B cell (primary cell): ENCODE results near the gene VSTM2L. TPM values are rescaled to one million over a fixed set of nuclear protein-coding genes. Genes with fewer than 3 reads are reported as not detected.

Experiments used
- ATAC-seq: fragments of 200-7000 bp; cut with Tn5 transposase; one replicate; pipeline ENCODE4 v1.10.0; 2021; ENCODE audit warnings: low read depth, mild to moderate bottlenecking, moderate number of reproducible peaks, moderate library complexity
- CTCF ChIA-PET: fragments of 350-600 bp; sonication (Branson Sonifier 250); formaldehyde crosslinking; loops from one replicate; lab custom pipeline; 2021; ENCODE audit warnings: antibody characterized with exemption, inconsistent platforms; lab: Charles Lee
- POLR2A ChIA-PET: fragments of 350-600 bp; sonication (Branson Sonifier 250); formaldehyde crosslinking; loops from one replicate; lab custom pipeline; 2021; ENCODE audit warnings: antibody characterized with exemption; lab: Charles Lee
- DNase-seq: peaks from one replicate; pipeline ENCODE4 v3.0.0; 2013
- H2AFZ ChIP-seq: 2 replicates; pipeline ENCODE4 v1.6.1; 2012; ENCODE audit warnings: mild to moderate bottlenecking, low read depth, low read length; ENCODE audit not compliant: insufficient read depth, poor library complexity, severe bottlenecking
- H3K27ac ChIP-seq, 2 donors: 1 replicate in 1 of 2; 2 replicates in 1 of 2; pipeline ENCODE4 v1.5.1; 2012 to 2013; ENCODE audit warnings: low read length in 2 of 2, mild to moderate bottlenecking in 2 of 2, moderate library complexity in 1 of 2
- H3K27me3 ChIP-seq, 4 experiments: fragments of 200-600 bp in 1 of 4; sonication (generic) in 1 of 4; replicated peaks in 1 of 4; 1 replicate in 2 of 4; 2 replicates in 2 of 4; pipeline versions ENCODE4 v1.6.1 to v1.7.0; 2013 to 2016; ENCODE audit warnings: low read length in 3 of 4, mild to moderate bottlenecking in 2 of 4, mixed read lengths in 1 of 4, moderate library complexity in 1 of 4; ENCODE audit not compliant: insufficient read depth in 4 of 4, control insufficient read depth in 3 of 4; ENCODE audit errors: control extremely low read depth in 1 of 4
- H3K36me3 ChIP-seq, 2 experiments: replicated peaks in 1 of 2; 1 replicate in 1 of 2; 2 replicates in 1 of 2; pipeline versions ENCODE4 v1.6.1 to v1.7.1; 2013; ENCODE audit warnings: low read length in 1 of 2; ENCODE audit not compliant: insufficient read depth in 2 of 2, control insufficient read depth in 1 of 2; ENCODE audit errors: control extremely low read depth in 1 of 2, extremely low read depth in 1 of 2
- H3K4me1 ChIP-seq, 2 donors: fragments of 200-600 bp in 1 of 2; sonication (generic) in 1 of 2; 1 replicate in 1 of 2; 2 replicates in 1 of 2; pipeline versions ENCODE4 v1.5.1 to v1.6.1; 2013 to 2017; ENCODE audit warnings: low read length in 2 of 2; ENCODE audit not compliant: control insufficient read depth in 2 of 2, insufficient read depth in 2 of 2
- H3K4me2 ChIP-seq: replicated peaks from 2 replicates; pipeline ENCODE3; 2012; ENCODE audit warnings: mild to moderate bottlenecking, low read depth, low read length; ENCODE audit not compliant: poor library complexity, severe bottlenecking
- H3K4me3 ChIP-seq, 5 experiments: fragments of 200-600 bp in 1 of 5; sonication (generic) in 1 of 5; 1 replicate in 3 of 5; 2 replicates in 2 of 5; pipeline versions ENCODE4 v1.5.1 to v1.7.0; 2011 to 2016; ENCODE audit warnings: low read length in 4 of 5, mild to moderate bottlenecking in 4 of 5, low read depth in 2 of 5, control low read depth in 1 of 5, moderate library complexity in 1 of 5; ENCODE audit not compliant: insufficient read depth in 1 of 5; ENCODE audit errors: control extremely low read depth in 1 of 5, extremely low read depth in 1 of 5
- H3K79me2 ChIP-seq: fragments of 200-600 bp; sonication (generic); one replicate; pipeline ENCODE4 v1.6.0; 2016; ENCODE audit warnings: low read length; ENCODE audit not compliant: control insufficient read depth, insufficient read depth
- H3K9ac ChIP-seq: fragments of 200-600 bp; sonication (generic); 2 replicates; pipeline ENCODE4 v1.6.1; 2017; ENCODE audit warnings: mild to moderate bottlenecking, low read length, moderate library complexity
- H3K9me3 ChIP-seq, 3 donors: one replicate each; pipeline versions ENCODE4 v1.6.1 to v1.7.1; 2013; ENCODE audit warnings: low read length in 2 of 3; ENCODE audit not compliant: control insufficient read depth in 2 of 3, insufficient read depth in 1 of 3; ENCODE audit errors: control extremely low read depth in 1 of 3
- H4K20me1 ChIP-seq: 2 replicates; pipeline ENCODE4 v1.6.0; 2012; ENCODE audit warnings: mild to moderate bottlenecking, low read length; ENCODE audit not compliant: insufficient read depth, control insufficient read depth, poor library complexity, severe bottlenecking
- H3K27ac Mint-ChIP-seq: one replicate; pipeline ENCODE4 v1.8.0; 2021; ENCODE audit warnings: mixed read lengths
- H3K27me3 Mint-ChIP-seq: one replicate; pipeline ENCODE4 v1.8.0; 2021; ENCODE audit warnings: mixed read lengths
- H3K4me1 Mint-ChIP-seq: one replicate; pipeline ENCODE4 v1.8.0; 2021; ENCODE audit warnings: mixed read lengths
- H3K4me3 Mint-ChIP-seq: one replicate; pipeline ENCODE4 v1.8.0; 2021; ENCODE audit warnings: mixed read lengths
- H3K9me3 Mint-ChIP-seq: one replicate; pipeline ENCODE4 v1.8.0; 2022; ENCODE audit warnings: mixed read lengths; ENCODE audit not compliant: insufficient read depth
- CTCF ChIP-seq: fragments of 200-600 bp; IDR thresholded peaks from one replicate; pipeline ENCODE4 v1.8.0; 2022; ENCODE audit warnings: antibody characterized with exemption, mild to moderate bottlenecking
- EZH2 ChIP-seq: IDR thresholded peaks from 2 replicates; pipeline ENCODE4 v1.6.1; 2012; ENCODE audit warnings: borderline replicate concordance, low read depth, mild to moderate bottlenecking, moderate library complexity, low read length; ENCODE audit not compliant: insufficient read depth, poor library complexity, severe bottlenecking
- WGBS: methylation state at CpG from one replicate; pipeline ENCODE4 v1.1.5; 2013; ENCODE audit warnings: missing lambda C conversion rate; ENCODE audit not compliant: insufficient coverage; 5-methylcytosine and 5-hydroxymethylcytosine counted together
- intact Hi-C: fragments of 100-400 bp; cut with micrococcal nuclease; formaldehyde crosslinking; loops from one replicate; pipeline ENCODE4 v1.10.0; 2022
- polyA plus RNA-seq: library from polyadenylated mRNA; depleted of rRNA; stranded (reverse); fragments of >200 nt; gene quantifications from 2 replicates; pipeline ENCODE4 v1.2.3, GENCODE V29; 2012
- total RNA-seq, 2 donors: library from RNA; stranded (reverse); fragments of 120-200 nt in 1 of 2; gene quantifications; 1 replicate in 1 of 2; 2 replicates in 1 of 2; pipeline versions ENCODE4 v1.2.3 to v1.2.4, GENCODE V29; 2013 to 2022

Gene VSTM2L
- total and polyA plus RNA-seq, 2 donors (not counting 1 experiment from before 2014, with no cell fraction given), result 0.25 TPM; not detected in 1

GRCh38 chr20:37980876-37981275, 77.9 kb downstream of the VSTM2L start:
- Mint-ChIP-seq H3K9me3 (no peaks in the 10 kb centered on the region), H3K4me1 (peaks cover 14% of the 10 kb centered on the region), H3K27ac (no peak overlapping the region), H3K27me3 (no peaks in the 10 kb centered on the region), H3K4me3 (no peak overlapping the region)
- CTCF ChIA-PET, result no interaction called here
- intact Hi-C loops, result no loop called here
- DNase-seq, result no peak
- 93% methylated on average over 2 of the region's 6 CpGs for WGBS
- no peaks in the 10 kb centered on the region for H3K79me2 ChIP-seq
- H3K36me3 ChIP-seq, result peaks cover 2 to 18% of the 10 kb centered on the region in 2 experiments
- no peaks in the 10 kb centered on the region for H3K27me3 ChIP-seq
- no peak overlapping the region for H3K9ac ChIP-seq
- H4K20me1 ChIP-seq, result no peaks in the 10 kb centered on the region
- POLR2A ChIA-PET, result no interaction called here
- H2AFZ ChIP-seq, result no peak overlapping the region
- no peak overlapping the region for H3K27ac ChIP-seq
- H3K4me1 ChIP-seq, result peaks cover 0 to 4% of the 10 kb centered on the region in 2 donors
- no peak overlapping the region for H3K4me3 ChIP-seq
- ATAC-seq, result no peak
- TF ChIP-seq EZH2 (no peak), CTCF (no peak)
- H3K4me2 ChIP-seq, result no peak overlapping the region
- no peaks in the 10 kb centered on the region for H3K9me3 ChIP-seq

GRCh38 chr20:37981568-37981967, 78.6 kb downstream of the VSTM2L start:
- Histone ChIP-seq H3K27ac (no peak overlapping the region), H3K79me2 (no peaks in the 10 kb centered on the region), H2AFZ (no peak overlapping the region), H3K4me1 (peaks cover 0 to 4% of the 10 kb centered on the region in 2 donors), H3K4me2 (no peak overlapping the region), H3K4me3 (no peak overlapping the region), H3K36me3 (peaks cover 2 to 22% of the 10 kb centered on the region in 2 experiments), H3K9ac (no peak overlapping the region), H3K27me3 (no peaks in the 10 kb centered on the region), H4K20me1 (no peaks in the 10 kb centered on the region), H3K9me3 (no peaks in the 10 kb centered on the region)
- TF ChIP-seq EZH2 (no peak), CTCF (no peak)
- ChIA-PET POLR2A (no interaction called here), CTCF (no interaction called here)
- intact Hi-C loops, result no loop called here
- Mint-ChIP-seq H3K27ac (no peak overlapping the region), H3K9me3 (no peaks in the 10 kb centered on the region), H3K27me3 (no peaks in the 10 kb centered on the region), H3K4me1 (peaks cover 11% of the 10 kb centered on the region), H3K4me3 (no peak overlapping the region)
- 100% methylated on average over 3 of the region's 8 CpGs for WGBS
- DNase-seq, result no peak
- ATAC-seq, result no peak
